ENCODE data around the gene MCOLN2. TPM values are rescaled to one million over a fixed set of nuclear protein-coding genes. Genes with fewer than 3 reads are reported as not detected.

The MCOLN2 gene
- total and polyA plus RNA-seq, 2 experiments from 2014 or later: 0.31 TPM; not detected in 1

DNA sequence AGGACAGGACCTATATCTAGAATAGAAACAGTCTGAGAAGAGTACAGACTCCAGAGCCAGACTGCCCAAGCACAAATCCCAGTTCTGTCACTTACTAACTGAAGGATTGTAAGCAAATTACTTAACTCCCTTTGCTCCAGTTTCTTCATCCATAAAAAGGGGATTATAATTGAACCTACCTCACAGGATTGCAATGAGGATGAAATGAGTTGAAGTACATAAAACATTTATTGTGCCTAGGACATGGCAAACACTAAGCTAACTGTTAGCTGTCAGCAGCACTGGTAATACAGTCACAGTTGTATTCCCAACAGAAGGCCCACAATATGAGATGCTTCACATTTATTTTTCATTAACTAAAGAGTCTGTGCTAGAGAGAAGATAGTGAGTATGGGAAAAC is 33.9 kb downstream of the MCOLN2 start:
- Histone ChIP-seq H3K27me3 (replicated peaks; ENCODE audit: insufficient read depth) (no peaks in the 10 kb centered on the region), H3K27ac (no peak overlapping the region), H3K4me1 (ENCODE audit: insufficient read depth) (peaks cover 15% of the 10 kb centered on the region), H3K9me3 (ENCODE audit: low read depth) (no peaks in the 10 kb centered on the region), H2AFZ (no peak overlapping the region), H3K4me3 (no peak overlapping the region), H3F3A (ENCODE audit: insufficient read depth) (peaks cover 22% of the 10 kb centered on the region), H3K4me2 (ENCODE audit: unreplicated experiment) (no peak overlapping the region), H3K79me2 (ENCODE audit: insufficient read depth) (no peaks in the 10 kb centered on the region), H3K36me3 (ENCODE audit: low read depth) (no peaks in the 10 kb centered on the region), H3K9ac (no peak overlapping the region), H3K9me2 (ENCODE audit: insufficient read depth) (no peaks in the 10 kb centered on the region), H4K20me1 (ENCODE audit: insufficient read depth) (no peaks in the 10 kb centered on the region)
- in situ Hi-C loops (cut with MboI): no loop called here
- TF ChIP-seq EZH2phosphoT487 (IDR thresholded peaks at IDR 0.05; ENCODE audit: insufficient read depth, low read depth) (no peak), EZH2 (IDR thresholded peaks at IDR 0.05; ENCODE audit: insufficient read depth, poor library complexity, severe bottlenecking) (no peak)
- no peak for DNase-seq

DNA sequence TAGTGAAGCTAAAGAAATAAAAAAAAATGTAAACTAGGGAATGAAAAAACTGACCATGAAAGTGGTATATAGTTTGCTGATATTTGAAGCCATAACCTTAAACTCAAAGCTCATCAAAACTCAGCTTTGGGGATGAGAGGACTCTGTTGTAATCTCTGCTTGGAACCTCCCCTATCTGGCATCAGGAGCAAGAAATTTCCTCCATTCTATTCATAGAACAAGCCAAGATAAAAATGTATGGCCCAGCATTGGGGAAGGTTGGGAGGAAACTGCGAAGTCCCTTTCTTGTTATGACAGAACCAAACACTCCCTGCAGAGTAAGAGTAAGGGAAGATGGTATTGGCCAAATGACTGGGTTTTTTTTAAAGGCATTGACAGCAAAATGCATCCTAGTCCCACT is 35.6 kb downstream of the MCOLN2 start:
- Histone ChIP-seq H3K9me3 (ENCODE audit: low read depth) (no peaks in the 10 kb centered on the region), H3K27me3 (replicated peaks; ENCODE audit: insufficient read depth) (no peaks in the 10 kb centered on the region), H3K9me2 (ENCODE audit: insufficient read depth) (no peaks in the 10 kb centered on the region), H3K27ac (no peak overlapping the region), H3K9ac (no peak overlapping the region), H3F3A (ENCODE audit: insufficient read depth) (peaks cover 22% of the 10 kb centered on the region), H4K20me1 (ENCODE audit: insufficient read depth) (no peaks in the 10 kb centered on the region), H3K4me3 (no peak overlapping the region), H3K4me2 (ENCODE audit: unreplicated experiment) (no peak overlapping the region), H3K4me1 (ENCODE audit: insufficient read depth) (peaks cover 15% of the 10 kb centered on the region), H2AFZ (no peak overlapping the region), H3K79me2 (ENCODE audit: insufficient read depth) (no peaks in the 10 kb centered on the region), H3K36me3 (ENCODE audit: low read depth) (no peaks in the 10 kb centered on the region)
- no peak for DNase-seq
- in situ Hi-C loops (cut with MboI): no loop called here
- TF ChIP-seq EZH2 (IDR thresholded peaks at IDR 0.05; ENCODE audit: insufficient read depth, poor library complexity, severe bottlenecking) (no peak), EZH2phosphoT487 (IDR thresholded peaks at IDR 0.05; ENCODE audit: insufficient read depth, low read depth) (no peak)
- WGBS, 2 experiments (ENCODE audit: low coverage in 1 of 2, low lambda C conversion rate in 2 of 2, missing lambda C conversion rate in 2 of 2): 97 to 100% methylated on average over 1 of the region's 1 CpG

DNA sequence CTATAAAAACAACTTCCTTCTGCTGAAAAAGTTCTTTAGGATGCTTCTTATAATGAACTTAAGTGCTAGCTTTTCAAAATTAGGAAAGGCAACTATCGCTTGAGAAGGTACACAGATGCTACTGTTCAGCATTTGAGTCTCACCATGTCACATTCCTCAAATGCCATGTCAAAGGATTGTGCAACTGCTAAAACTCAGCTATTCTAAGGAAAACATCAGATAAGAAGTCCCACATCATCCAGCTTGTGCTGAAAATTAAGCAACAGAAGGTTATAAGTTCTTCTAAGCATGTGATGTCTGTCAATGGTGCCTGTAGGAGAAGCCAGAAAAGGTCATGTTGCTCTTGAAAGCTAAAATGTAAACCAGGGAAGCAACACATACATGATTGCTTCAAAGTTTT is 36.5 kb downstream of the MCOLN2 start:
- Histone ChIP-seq H3F3A (ENCODE audit: insufficient read depth) (peaks cover 22% of the 10 kb centered on the region), H3K27me3 (replicated peaks; ENCODE audit: insufficient read depth) (no peaks in the 10 kb centered on the region), H3K9me3 (ENCODE audit: low read depth) (no peaks in the 10 kb centered on the region), H3K4me2 (ENCODE audit: unreplicated experiment) (peak overlapping the region; percentile 6), H3K4me3 (no peak overlapping the region), H2AFZ (no peak overlapping the region), H3K27ac (peak overlapping the region; percentile 22), H4K20me1 (ENCODE audit: insufficient read depth) (no peaks in the 10 kb centered on the region), H3K36me3 (ENCODE audit: low read depth) (no peaks in the 10 kb centered on the region), H3K9ac (no peak overlapping the region), H3K9me2 (ENCODE audit: insufficient read depth) (no peaks in the 10 kb centered on the region), H3K4me1 (ENCODE audit: insufficient read depth) (peaks cover 15% of the 10 kb centered on the region), H3K79me2 (ENCODE audit: insufficient read depth) (no peaks in the 10 kb centered on the region)
- in situ Hi-C loops (cut with MboI): no loop called here
- DNase-seq: peak; percentile 66
- TF ChIP-seq EZH2phosphoT487 (IDR thresholded peaks at IDR 0.05; ENCODE audit: insufficient read depth, low read depth) (no peak), EZH2 (IDR thresholded peaks at IDR 0.05; ENCODE audit: insufficient read depth, poor library complexity, severe bottlenecking) (no peak)
- WGBS, 2 experiments (ENCODE audit: low coverage in 1 of 2, low lambda C conversion rate in 2 of 2, missing lambda C conversion rate in 2 of 2): 74 to 83% methylated on average over 1 of the region's 1 CpG

DNA sequence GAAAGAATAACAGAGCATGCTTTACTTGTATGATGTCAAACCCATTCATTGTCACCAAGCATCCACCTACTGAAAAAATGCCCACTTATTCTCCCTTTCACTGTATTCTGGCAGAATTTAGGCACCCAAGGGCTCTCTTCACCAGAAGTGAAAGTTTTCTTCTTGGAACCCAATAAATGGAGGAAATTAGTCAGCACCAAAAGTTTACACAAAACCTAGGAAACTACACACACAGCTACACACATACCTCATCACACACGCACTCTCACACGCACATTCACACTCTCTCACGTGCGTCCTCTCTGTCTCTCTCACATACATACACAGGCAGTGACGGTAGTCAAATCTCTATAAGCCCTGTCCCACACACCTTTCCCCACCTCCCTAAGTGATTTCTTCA is 37.6 kb downstream of the MCOLN2 start:
- Histone ChIP-seq H3K4me2 (ENCODE audit: unreplicated experiment) (no peak overlapping the region), H3K36me3 (ENCODE audit: low read depth) (no peaks in the 10 kb centered on the region), H3K27ac (no peak overlapping the region), H3K27me3 (replicated peaks; ENCODE audit: insufficient read depth) (no peaks in the 10 kb centered on the region), H3F3A (ENCODE audit: insufficient read depth) (peaks cover 22% of the 10 kb centered on the region), H3K9ac (no peak overlapping the region), H2AFZ (no peak overlapping the region), H3K79me2 (ENCODE audit: insufficient read depth) (no peaks in the 10 kb centered on the region), H4K20me1 (ENCODE audit: insufficient read depth) (no peaks in the 10 kb centered on the region), H3K4me3 (no peak overlapping the region), H3K9me2 (ENCODE audit: insufficient read depth) (no peaks in the 10 kb centered on the region), H3K4me1 (ENCODE audit: insufficient read depth) (peaks cover 15% of the 10 kb centered on the region), H3K9me3 (ENCODE audit: low read depth) (no peaks in the 10 kb centered on the region)
- TF ChIP-seq EZH2phosphoT487 (IDR thresholded peaks at IDR 0.05; ENCODE audit: insufficient read depth, low read depth): no peak
- TF ChIP-seq EZH2 (IDR thresholded peaks at IDR 0.05; ENCODE audit: insufficient read depth, poor library complexity, severe bottlenecking): no peak
- no peak for DNase-seq
- WGBS, 2 experiments (ENCODE audit: low coverage in 1 of 2, low lambda C conversion rate in 2 of 2, missing lambda C conversion rate in 2 of 2): 88 to 91% methylated on average over 5 of the region's 5 CpGs
- in situ Hi-C loops (cut with MboI): no loop called here

DNA sequence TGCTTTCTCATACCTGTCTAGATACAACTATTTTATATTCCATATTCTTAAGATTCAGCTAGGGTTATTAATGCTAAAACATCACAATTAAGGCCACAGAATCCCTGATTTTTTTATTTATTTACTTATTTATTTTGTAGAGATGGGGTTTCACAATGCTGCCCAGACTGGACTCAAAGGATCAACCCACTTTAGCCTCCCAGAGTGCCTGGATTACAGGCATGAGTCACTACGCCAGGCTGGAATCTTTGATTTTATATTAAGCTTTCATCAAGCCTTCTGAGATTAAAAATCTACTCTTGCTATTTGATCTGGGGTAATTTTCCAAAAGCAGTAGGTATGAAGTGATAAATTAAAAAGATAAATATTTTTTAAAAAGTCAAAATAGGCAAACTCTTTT is 38.9 kb downstream of the MCOLN2 start:
- no peak for DNase-seq
- no peak overlapping the region for H2AFZ ChIP-seq
- H3K27me3 ChIP-seq (replicated peaks; ENCODE audit: insufficient read depth): no peaks in the 10 kb centered on the region
- H3K9me3 ChIP-seq (ENCODE audit: low read depth): no peaks in the 10 kb centered on the region
- H3K4me2 ChIP-seq (ENCODE audit: unreplicated experiment): no peak overlapping the region
- in situ Hi-C loops (cut with MboI): no loop called here
- H3K36me3 ChIP-seq (ENCODE audit: low read depth): no peaks in the 10 kb centered on the region
- TF ChIP-seq EZH2 (IDR thresholded peaks at IDR 0.05; ENCODE audit: insufficient read depth, poor library complexity, severe bottlenecking) (no peak), EZH2phosphoT487 (IDR thresholded peaks at IDR 0.05; ENCODE audit: insufficient read depth, low read depth) (no peak)
- peaks cover 22% of the 10 kb centered on the region for H3F3A ChIP-seq (ENCODE audit: insufficient read depth)
- 60% methylated on average over 1 of the region's 1 CpG for WGBS, 2 experiments (ENCODE audit: low coverage in 1 of 2, low lambda C conversion rate in 2 of 2, missing lambda C conversion rate in 2 of 2)
- H3K79me2 ChIP-seq (ENCODE audit: insufficient read depth): no peaks in the 10 kb centered on the region
- no peak overlapping the region for H3K9ac ChIP-seq
- no peak overlapping the region for H3K27ac ChIP-seq
- H3K9me2 ChIP-seq (ENCODE audit: insufficient read depth): no peaks in the 10 kb centered on the region
- H3K4me1 ChIP-seq (ENCODE audit: insufficient read depth): peaks cover 15% of the 10 kb centered on the region
- H4K20me1 ChIP-seq (ENCODE audit: insufficient read depth): no peaks in the 10 kb centered on the region
- no peak overlapping the region for H3K4me3 ChIP-seq
